Measurements from ENCODE around the gene SPATS2L.
"Not testable (repeated sequence)": the region's sequence is repeated elsewhere in the genome, so short reads cannot be mapped to it uniquely, and the experiment has no call there.

Gene SPATS2L

DNA sequence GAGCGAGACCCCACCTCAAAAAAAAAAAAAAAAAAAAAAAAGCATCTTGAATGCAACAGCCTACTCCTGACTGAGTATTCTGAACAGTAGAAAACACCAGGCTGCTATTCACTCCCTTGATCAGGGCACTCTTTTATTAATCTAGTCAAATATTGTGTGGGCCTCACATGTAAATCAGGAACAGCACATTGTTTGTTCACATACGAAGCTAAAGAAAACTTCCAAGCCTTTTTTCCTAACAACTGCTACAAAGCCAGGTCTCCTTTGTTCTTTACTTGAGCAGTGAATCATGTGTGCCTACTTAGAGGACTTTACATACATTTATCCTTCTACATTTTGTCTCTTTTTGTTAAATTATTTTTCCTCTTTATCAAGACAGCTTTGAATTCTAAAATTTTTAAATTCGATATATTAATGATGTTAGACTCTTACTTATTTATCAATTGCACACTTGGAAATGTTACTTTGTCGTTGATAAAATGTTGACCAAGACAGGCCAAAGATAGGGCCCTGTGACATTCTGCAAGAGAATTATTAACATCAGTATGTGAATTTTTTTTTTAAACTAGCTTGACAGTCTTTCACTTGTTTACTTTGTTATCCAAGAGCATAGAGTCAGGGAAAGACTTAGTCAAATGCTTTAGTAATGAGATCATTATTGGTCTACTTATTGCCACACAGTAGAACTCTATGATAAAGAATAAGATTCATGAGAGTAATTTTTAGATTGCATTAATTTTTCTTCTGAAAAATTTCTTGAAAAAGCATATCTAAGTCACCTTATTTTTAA lies 13.2 kb downstream of the SPATS2L start:
- no peak for DNase-seq (ENCODE audit: low read depth in 3 of 3)

GRCh38 chr2:200320344-200320743 lies 13.9 kb downstream of the SPATS2L start:
- no peak for DNase-seq (ENCODE audit: low read depth in 3 of 3)

DNA sequence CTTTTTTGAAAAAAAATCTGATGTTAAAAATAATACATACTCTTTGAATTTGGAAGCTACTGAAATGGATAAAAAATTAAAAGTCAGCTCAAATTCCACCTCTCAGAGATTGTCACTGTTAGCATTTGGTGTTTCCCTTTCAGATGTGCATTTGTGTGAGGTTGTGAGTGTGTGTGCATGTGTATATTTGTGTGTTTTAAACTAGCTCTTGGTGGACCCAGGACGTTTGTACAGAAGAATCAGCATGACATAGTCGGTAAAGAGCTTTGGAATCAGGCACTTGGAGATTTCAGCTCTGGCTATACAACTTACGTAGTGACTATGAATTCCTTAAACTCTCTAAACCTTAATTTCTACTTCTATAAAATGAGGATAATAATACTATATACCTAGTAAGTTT lies 14.5 kb downstream of the SPATS2L start:
- DNase-seq (ENCODE audit: low read depth in 3 of 3): no peak

DNA sequence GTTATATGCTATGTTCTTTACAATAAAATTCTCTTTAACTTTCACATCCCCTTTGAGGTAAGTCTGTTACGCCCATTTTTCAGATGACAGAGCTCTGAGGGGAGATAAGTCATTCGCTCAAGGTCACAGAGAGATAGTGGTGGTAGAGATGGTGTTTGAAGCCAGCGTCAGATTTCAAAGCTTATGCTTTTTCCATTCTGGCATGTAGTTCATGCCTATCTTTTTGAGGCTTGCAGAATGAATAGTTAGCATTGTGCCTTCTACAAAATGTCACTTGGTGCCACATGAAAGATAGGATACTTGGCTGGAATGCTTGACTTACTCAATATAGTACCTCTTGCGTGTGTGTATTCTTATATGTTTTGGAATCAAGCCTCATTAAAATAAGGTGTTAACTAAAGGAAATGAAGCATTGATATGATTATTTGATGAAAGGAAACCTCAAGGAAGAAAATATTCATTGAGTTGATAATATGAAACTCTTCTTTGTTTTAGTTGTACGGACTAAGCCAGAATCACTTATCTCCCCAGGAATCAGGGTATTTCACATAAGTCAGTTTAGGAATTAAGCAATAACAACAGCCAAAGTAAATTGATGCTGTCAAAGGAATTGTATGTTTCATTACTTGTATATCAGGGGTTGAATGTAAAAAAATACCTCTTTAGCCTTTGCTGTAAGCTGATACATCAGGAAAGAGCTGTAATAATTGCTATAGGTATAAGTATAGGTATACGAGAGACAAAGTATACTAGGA lies 15.5 kb downstream of the SPATS2L start:
- no peak for DNase-seq (ENCODE audit: low read depth in 3 of 3)

GRCh38 chr2:200322607-200323006 lies 16.1 kb downstream of the SPATS2L start:
- no peak for DNase-seq (ENCODE audit: low read depth in 3 of 3)

DNA sequence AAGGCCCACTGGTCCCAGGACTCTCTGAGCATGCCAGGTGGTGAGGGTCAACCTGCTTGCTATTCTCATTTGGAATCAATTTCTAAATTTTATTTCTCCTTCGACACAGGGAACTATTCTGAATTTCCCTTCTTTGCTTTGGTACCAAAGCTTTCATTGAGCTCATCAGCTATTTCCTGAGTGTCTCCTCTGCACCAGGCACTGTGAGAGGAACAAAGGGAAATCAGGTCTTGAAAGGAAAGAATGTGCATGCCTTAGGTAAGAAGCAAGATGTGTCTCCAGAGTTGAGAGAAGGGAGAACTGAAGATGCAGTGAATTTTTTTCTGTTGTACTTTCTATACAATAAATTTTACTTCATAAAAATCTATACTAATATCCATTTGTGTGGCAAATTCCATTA lies 17.9 kb downstream of the SPATS2L start:
- DNase-seq (ENCODE audit: low read depth in 3 of 3): no peak

DNA sequence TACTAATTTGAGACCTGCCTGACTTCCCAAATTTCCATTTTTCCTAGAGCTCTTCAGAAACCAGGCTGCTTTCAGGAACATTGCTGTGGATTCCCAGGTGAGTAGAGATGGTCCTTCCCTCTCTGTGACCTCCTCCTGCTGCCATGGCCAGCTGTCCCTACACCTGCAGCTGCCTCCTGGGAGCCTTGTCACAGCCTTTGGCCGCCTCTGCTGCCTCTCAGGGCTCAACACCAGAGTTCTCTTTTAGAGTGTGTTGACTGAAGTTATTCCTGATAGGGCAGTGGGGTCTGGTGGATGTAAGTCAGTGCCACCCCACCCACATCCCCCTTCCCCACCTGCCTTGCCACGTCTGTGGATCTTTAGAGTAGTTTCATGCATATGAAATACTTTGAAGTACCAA lies 22.9 kb downstream of the SPATS2L start:
- DNase-seq (ENCODE audit: low read depth in 3 of 3): no peak

DNA sequence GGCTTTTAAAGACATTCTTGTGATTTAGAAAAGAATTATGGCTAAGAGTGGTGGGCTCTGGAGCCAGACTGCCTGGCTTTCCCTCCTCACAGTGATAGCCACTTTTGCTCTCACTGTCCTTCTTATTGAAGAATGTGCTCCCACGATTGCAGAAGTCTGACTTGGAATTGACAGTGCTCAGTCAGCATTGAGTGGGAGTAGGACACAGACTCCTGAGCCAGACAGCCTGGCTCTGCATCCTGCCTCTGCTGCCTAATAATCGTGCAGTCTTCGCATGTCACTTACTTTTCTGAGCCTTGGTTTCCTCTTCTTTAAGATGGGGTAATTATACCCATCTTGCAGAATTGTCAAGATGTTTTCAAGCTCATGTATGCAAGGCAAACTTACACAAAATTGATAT lies 23.3 kb downstream of the SPATS2L start:
- no peak for DNase-seq (ENCODE audit: low read depth in 3 of 3)

GRCh38 chr2:200330351-200331060 lies 24.0 kb downstream of the SPATS2L start:
- DNase-seq (ENCODE audit: low read depth in 3 of 3): no peak

- DNase-seq (ENCODE audit: low read depth in 3 of 3): no peak
Measured at GRCh38 chr2:200331061-200331400, 24.5 kb downstream of the SPATS2L start.

- DNase-seq (ENCODE audit: low read depth in 3 of 3): no peak
Measured at GRCh38 chr2:200335657-200336056, 29.2 kb downstream of the SPATS2L start.

DNA sequence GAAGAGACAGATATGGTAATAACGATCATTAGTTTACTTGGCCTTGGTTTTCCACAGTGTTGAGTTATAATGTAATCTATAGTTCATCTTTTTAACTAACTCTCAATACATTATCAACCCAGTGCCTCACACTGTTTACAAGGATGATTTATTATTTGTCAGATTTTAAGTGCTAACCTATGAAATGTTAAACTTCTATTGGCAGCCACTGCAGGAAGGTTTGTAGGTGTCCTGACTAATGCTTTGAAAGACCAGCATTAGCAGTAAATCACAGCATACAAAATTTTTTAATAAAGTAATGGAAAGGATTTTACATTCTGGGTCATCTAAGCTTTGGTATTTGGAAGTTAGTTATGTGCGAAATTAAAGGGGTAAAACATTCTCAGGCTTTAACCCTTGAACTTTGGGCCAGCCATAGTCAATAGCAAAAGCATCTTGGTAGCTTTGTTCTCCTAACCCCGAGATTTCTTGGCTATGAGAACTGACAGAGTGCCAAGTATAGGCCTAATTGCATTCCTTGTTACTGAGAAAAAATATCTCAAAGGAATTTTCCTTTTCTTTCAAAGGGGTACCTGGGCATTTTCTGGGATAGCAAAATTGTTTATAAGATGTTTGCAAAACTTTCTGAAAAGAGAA lies 30.6 kb downstream of the SPATS2L start:
- DNase-seq (ENCODE audit: low read depth in 3 of 3): no peak

- DNase-seq (ENCODE audit: low read depth in 3 of 3): no peak
Measured at GRCh38 chr2:200337621-200338020, 31.1 kb downstream of the SPATS2L start.

DNA sequence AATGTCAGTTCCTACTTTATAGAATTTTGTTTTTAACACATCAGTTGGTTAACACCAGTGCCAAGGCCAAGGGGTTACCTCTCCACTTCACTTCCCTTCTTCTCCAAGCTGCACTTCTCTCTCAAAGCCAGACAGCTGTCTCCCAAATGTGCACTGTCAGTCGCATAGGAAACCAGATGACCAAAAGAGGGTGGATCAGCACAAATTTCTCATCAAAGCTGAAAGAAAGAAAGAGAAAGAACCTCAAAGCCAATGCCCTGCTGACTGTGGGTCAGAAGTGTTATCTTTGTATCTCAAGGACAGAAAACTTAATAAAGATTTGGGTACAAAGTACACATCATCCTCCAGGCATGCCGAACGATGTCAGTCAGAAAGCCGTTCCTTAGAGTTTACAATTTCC lies 32.2 kb downstream of the SPATS2L start:
- no peak for DNase-seq (ENCODE audit: low read depth in 3 of 3)

- no peak for DNase-seq (ENCODE audit: low read depth in 3 of 3)
Measured at GRCh38 chr2:200340508-200341224, 34.2 kb downstream of the SPATS2L start.

DNA sequence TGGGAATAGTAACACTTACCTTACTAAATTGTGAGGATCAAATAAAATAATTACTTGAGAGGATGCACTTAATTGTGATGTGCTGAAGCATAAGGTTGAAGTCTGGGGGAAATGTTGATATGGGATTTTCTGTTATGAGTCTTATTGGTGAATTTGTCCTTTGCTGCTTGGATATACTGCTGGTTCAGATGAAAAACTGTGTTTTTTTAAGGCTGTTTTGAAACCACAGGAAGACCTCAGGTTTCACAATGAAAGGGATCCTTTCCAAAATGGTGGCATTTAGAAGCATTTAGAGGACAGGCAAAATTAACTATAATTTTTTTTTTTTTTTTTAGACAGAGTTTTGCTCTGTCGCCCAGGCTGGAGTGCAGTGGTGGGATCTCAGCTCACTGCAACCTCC lies 34.9 kb downstream of the SPATS2L start:
- DNase-seq (ENCODE audit: low read depth in 3 of 3): no peak

DNA sequence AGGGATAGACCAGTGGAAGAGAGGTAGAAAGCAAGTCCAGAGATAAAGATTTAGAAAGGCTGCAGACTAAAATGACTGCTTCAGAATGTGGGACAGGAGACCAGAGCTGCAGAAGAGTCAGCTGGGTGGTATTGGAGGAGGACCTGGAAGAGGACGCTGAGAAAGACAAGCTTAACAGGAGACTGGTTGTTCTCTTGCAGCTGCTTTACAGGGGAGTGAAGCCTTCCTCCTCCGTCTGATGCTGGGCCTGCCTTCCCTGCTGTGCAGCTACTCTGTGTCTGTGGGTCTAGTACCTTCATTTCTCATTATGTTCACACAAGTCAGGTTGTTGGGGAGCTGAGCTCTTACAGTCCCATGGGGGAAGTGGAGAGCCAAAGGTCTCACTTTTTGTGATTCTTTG lies 35.7 kb downstream of the SPATS2L start:
- DNase-seq (ENCODE audit: low read depth in 3 of 3): no peak

- DNase-seq (ENCODE audit: low read depth in 3 of 3): no peak
Measured at GRCh38 chr2:200342654-200343053, 36.2 kb downstream of the SPATS2L start.

DNA sequence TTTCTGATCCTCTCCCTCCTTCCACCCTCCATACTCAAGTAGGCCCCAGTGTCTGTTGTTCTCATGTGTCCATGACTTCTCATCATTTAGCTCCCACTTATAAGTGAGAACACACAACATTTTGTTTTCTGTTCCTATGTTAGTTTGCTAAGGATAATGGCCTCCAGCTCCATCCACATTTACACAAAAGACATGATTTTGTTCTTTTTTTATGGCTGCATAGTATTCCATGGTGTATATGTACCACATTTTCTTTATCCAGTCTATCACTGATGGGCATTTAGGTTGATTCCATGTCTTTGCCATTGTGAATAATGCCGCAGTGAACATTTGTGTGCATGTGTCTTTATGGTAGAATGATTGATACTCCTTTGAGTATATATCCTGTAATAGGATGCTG lies 37.7 kb downstream of the SPATS2L start:
- not testable (repeated sequence) for DNase-seq (ENCODE audit: low read depth in 3 of 3)

- no peak for DNase-seq (ENCODE audit: low read depth in 3 of 3)
Measured at GRCh38 chr2:200345975-200346374, 39.5 kb downstream of the SPATS2L start.

DNA sequence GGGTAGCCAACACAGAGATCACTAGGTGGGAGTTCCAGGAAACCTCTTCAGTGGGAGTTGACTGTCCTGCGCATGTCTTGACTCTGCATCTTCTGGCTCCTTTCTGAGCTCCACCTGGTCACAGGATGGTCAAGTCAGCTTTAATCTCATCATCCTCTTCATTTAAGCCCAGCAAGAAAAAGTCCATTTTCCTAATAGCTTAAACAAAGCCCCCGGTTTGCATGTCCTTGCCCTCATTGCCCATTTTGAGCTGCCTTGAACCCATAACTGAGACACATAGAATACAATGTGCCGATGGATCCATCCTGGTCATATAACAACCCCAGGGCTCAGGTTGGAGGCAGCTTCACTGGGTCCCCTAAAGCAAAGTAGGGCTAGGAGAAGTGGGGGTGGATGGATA lies 40.8 kb downstream of the SPATS2L start:
- DNase-seq (ENCODE audit: low read depth in 3 of 3): no peak

Measured in stimulated activated CD4-positive, alpha-beta T cell treated with anti-CD3 and anti-CD28 coated beads, TNF-alpha, amount 100 ng/mL, for 48 hours (primary cell).